HepG2 (cell line): Measurements from ENCODE around the gene TLE5. TPM values are rescaled to one million over a fixed set of nuclear protein-coding genes. Genes with fewer than 3 reads are reported as not detected.
A peak's percentile ranks its signal among the peaks of the same experiment; 100 is the strongest.

Source experiments
- ATAC-seq: fragments of 200-7000 bp; cut with Tn5 transposase; 3 replicates; pipeline ENCODE4 v1.9.1; 2020; ENCODE audit warnings: mild to moderate bottlenecking, moderate library complexity
- BruUV-seq: library from RNA; stranded (reverse); fragments of 400-500 nt; replicated peaks from 2 replicates; lab custom pipeline; 2021; lab: Mats Ljungman, UMichigan
- CTCF ChIA-PET: fragments of 300-600 bp; formaldehyde crosslinking; extraction: SDS; loops from one replicate; lab custom pipeline; 2021; ENCODE audit warnings: low total read pairs, inconsistent platforms, low intra/inter-chr PET ratio; lab: Yijun Ruan, JAX
- POLR2A ChIA-PET: fragments of 350-600 bp; sonication (Branson Sonifier 250); formaldehyde crosslinking; loops from one replicate; lab custom pipeline; 2020; ENCODE audit warnings: antibody characterized with exemption, inconsistent platforms; lab: Yijun Ruan, JAX
- DNase-seq: peaks from one replicate; pipeline ENCODE4 v3.0.0-alpha.2; 2015; ENCODE audit warnings: low spot score
- FAIRE-seq: peaks from 3 replicates; lab custom pipeline; 2011; peaks lifted over from hg19 to GRCh38; lab: Jason Lieb, UNC
- H2AFZ ChIP-seq: one replicate; pipeline ENCODE4 v1.6.1; 2011; ENCODE audit warnings: low read length, inconsistent platforms
- H3K27ac ChIP-seq: fragments of 300-600 bp; 3 replicates; pipeline ENCODE4 v1.8.0; 2011; ENCODE audit warnings: mixed run types, mild to moderate bottlenecking, mixed read lengths, low read length, inconsistent platforms; ENCODE audit not compliant: insufficient read depth; ENCODE audit errors: extremely low read length
- H3K27me3 ChIP-seq, 2 experiments: fragments of 200-600 bp in 1 of 2; 2 replicates in 1 of 2; 3 replicates in 1 of 2; pipeline versions ENCODE4 v1.6.0 to v1.8.0; 2011; ENCODE audit warnings: low read length in 2 of 2, mild to moderate bottlenecking in 2 of 2, moderate library complexity in 2 of 2, inconsistent platforms in 1 of 2; ENCODE audit not compliant: insufficient read depth in 2 of 2, control insufficient read depth in 1 of 2
- H3K36me3 ChIP-seq, 2 experiments: fragments of 200-600 bp in 1 of 2; replicated peaks in 1 of 2; 2 replicates in 1 of 2; 3 replicates in 1 of 2; pipeline versions ENCODE4 v1.5.1 to v1.8.0; 2011; ENCODE audit warnings: low read length in 2 of 2, inconsistent platforms in 1 of 2; ENCODE audit not compliant: insufficient read depth in 2 of 2, control insufficient read depth in 1 of 2
- H3K4me1 ChIP-seq: 2 replicates; pipeline ENCODE4 v1.5.1; 2012; ENCODE audit warnings: low read length, inconsistent platforms; ENCODE audit not compliant: insufficient read depth
- H3K4me2 ChIP-seq: 2 replicates; pipeline ENCODE4 v1.6.0; 2011; ENCODE audit warnings: low read depth, low read length, inconsistent platforms
- H3K4me3 ChIP-seq, 3 experiments: fragments of 200-600 bp in 1 of 3; sonication (generic), shearing (Covaris generic) in 1 of 3; replicated peaks in 1 of 3; 2 replicates each; pipeline ENCODE4 v1.5.1; 2011 to 2016; ENCODE audit warnings: low read length in 3 of 3, inconsistent platforms in 2 of 3, low read depth in 2 of 3, mild to moderate bottlenecking in 2 of 3, control low read depth in 1 of 3, mixed read lengths in 1 of 3; ENCODE audit not compliant: insufficient read depth in 1 of 3
- H3K79me2 ChIP-seq: one replicate; pipeline ENCODE4 v1.6.1; 2011; ENCODE audit warnings: low read length, inconsistent platforms; ENCODE audit not compliant: insufficient read depth
- H3K9ac ChIP-seq: 2 replicates; pipeline ENCODE4 v1.6.0; 2011; ENCODE audit warnings: mild to moderate bottlenecking, low read depth, low read length, inconsistent platforms; ENCODE audit not compliant: insufficient read depth
- H3K9me3 ChIP-seq: 2 replicates; pipeline ENCODE4 v1.5.1; 2012; ENCODE audit warnings: mild to moderate bottlenecking, low read length
- H4K20me1 ChIP-seq: 2 replicates; pipeline ENCODE4 v1.6.0; 2011; ENCODE audit warnings: inconsistent platforms, mild to moderate bottlenecking, low read length, moderate library complexity; ENCODE audit not compliant: insufficient read depth
- CEBPB ChIP-seq: IDR thresholded peaks from 2 replicates; pipeline ENCODE4 v1.6.1; 2011; ENCODE audit warnings: low read depth, low read length, improper control_type of control experiment, borderline replicate concordance
- CHD4 ChIP-seq: fragments of 200-600 bp; sonication (generic); IDR thresholded peaks from 2 replicates; pipeline ENCODE4 v1.7.0; 2017; ENCODE audit warnings: mild to moderate bottlenecking, low read length, borderline replicate concordance
- PAXIP1 ChIP-seq: sonication (generic); formaldehyde crosslinking; conservative IDR thresholded peaks from 2 replicates; pipeline ENCODE4 v1.4.0; 2020; ENCODE audit warnings: mild to moderate bottlenecking, missing genetic modification reagents, moderate library complexity
- PRPF4 ChIP-seq: fragments of 200-400 bp; formaldehyde crosslinking; IDR thresholded peaks from 2 replicates; pipeline ENCODE4 v1.6.1; 2016; ENCODE audit warnings: low read length, low read depth; ENCODE audit not compliant: poor library complexity, severe bottlenecking
- SP5 ChIP-seq: IDR thresholded peaks from 2 replicates; pipeline ENCODE4 v1.6.1; 2016; ENCODE audit warnings: low read depth, borderline replicate concordance
- SUZ12 ChIP-seq: fragments of 150-350 bp; IDR thresholded peaks from 2 replicates; pipeline ENCODE4 v1.6.1; 2014; ENCODE audit warnings: low read depth, low read length
- ZNF629 ChIP-seq: sonication (generic); formaldehyde crosslinking; conservative IDR thresholded peaks from 2 replicates; pipeline ENCODE4 v1.5.0; 2020; ENCODE audit warnings: missing genetic modification reagents
- ZNF879 ChIP-seq: sonication (generic); formaldehyde crosslinking; IDR thresholded peaks from 2 replicates; pipeline ENCODE4 v1.8.1; 2023; ENCODE audit warnings: missing genetic modification reagents
- ZSCAN21 ChIP-seq: sonication (generic); formaldehyde crosslinking; IDR thresholded peaks from 2 replicates; pipeline ENCODE4 v1.8.0; 2022; ENCODE audit warnings: mild to moderate bottlenecking, missing genetic modification reagents, moderate library complexity, borderline replicate concordance
- ZSCAN29 ChIP-seq: sonication (generic); formaldehyde crosslinking; conservative IDR thresholded peaks from 2 replicates; pipeline ENCODE4 v1.4.0; 2020; ENCODE audit warnings: mild to moderate bottlenecking, missing genetic modification reagents
- WGBS: methylation state at CpG from one replicate; pipeline ENCODE4 v1.1.6; 2017; ENCODE audit warnings: low lambda C conversion rate; 5-methylcytosine and 5-hydroxymethylcytosine counted together
- in situ Hi-C: cut with HindIII; loops from 2 replicates; pipeline ENCODE4 v1.10.0; 2017; ENCODE audit warnings: low pct_unique_long_range_greater_than_20kb; ENCODE audit not compliant: extremely low pct_ligation_motif_present
- intact Hi-C: fragments of 100-400 bp; cut with micrococcal nuclease; formaldehyde crosslinking; loops from one replicate; pipeline ENCODE4 v1.10.0; 2022; ENCODE audit not compliant: unreplicated experiment
- polyA plus RNA-seq, 8 experiments: library from polyadenylated mRNA; depleted of rRNA in 3 of 8; stranded (reverse) in 7 of 8; unstranded in 1 of 8; fragments of >200 nt; fragmentation: Illumina TruSeq in 4 of 8; extraction: Trizol in 4 of 8; gene quantifications; 2 replicates each; pipeline versions ENCODE4 v1.2.1 to v1.2.3, GENCODE V29; 2011 to 2016; ENCODE audit warnings: low read depth in 4 of 8, missing spikeins in 1 of 8, mixed read lengths in 1 of 8; ENCODE audit not compliant: insufficient read depth in 1 of 8
- total RNA-seq, 5 experiments: library from RNA; depleted of rRNA; stranded (reverse); fragments of >200 nt; fragmentation: Illumina TruSeq; extraction: Trizol; gene quantifications; 2 replicates each; pipeline ENCODE4 v1.2.3, GENCODE V29; 2016; ENCODE audit warnings: low read depth in 1 of 5

TLE5 gene
- total and polyA plus RNA-seq, 2 of the 13 experiments (the other 11 are each of a cell fraction or from before 2014, with no cell fraction given) = 62.8 to 189 TPM

- Histone ChIP-seq H3K27me3 (no peaks in the 10 kb centered on the region; a peak in 3 of 5 replicates), H3K4me2 (no peak overlapping the region), H3K27ac (no peak overlapping the region), H3K79me2 (no peaks in the 10 kb centered on the region), H2AFZ (no peak overlapping the region), H3K9me3 (no peaks in the 10 kb centered on the region), H3K4me1 (peaks cover 15% of the 10 kb centered on the region), H4K20me1 (no peaks in the 10 kb centered on the region), H3K36me3 (peaks cover 0 to 6% of the 10 kb centered on the region in 2 experiments; a peak in 1 of 5 replicates), H3K4me3 (no peak overlapping the region), H3K9ac (no peak overlapping the region)
- in situ Hi-C loops = no loop called here
- POLR2A ChIA-PET = no interaction called here
- CTCF ChIA-PET = no interaction called here
- no peak for DNase-seq
- no peak for ATAC-seq
- intact Hi-C loops = no loop called here
- no peak for FAIRE-seq
- TF ChIP-seq CEBPB = peak; percentile 66; the same call in 1 of the 2 replicates
- no peak for TF ChIP-seq SP5 (CRISPR knock-in tag)
- WGBS = 48% methylated on average over 3 of the region's 3 CpGs
- BruUV-seq = no TSS peak
Observed at GRCh38 chr19:3049089-3049488, 13.2 kb downstream of the TLE5 start.

GRCh38 chr19:3048190-3048533 is 14.1 kb downstream of the TLE5 start:
- H3K27me3 ChIP-seq = no peaks in the 10 kb centered on the region; a peak in 3 of 5 replicates
- H3K4me2 ChIP-seq = peak overlapping the region; percentile 86

More at GRCh38 chr19:3048190-3048533, 14.1 kb downstream of the TLE5 start:
- TF ChIP-seq PRPF4 = no peak
- TF ChIP-seq ZNF629 = peak; percentile 87
- TF ChIP-seq PAXIP1 (CRISPR knock-in tag) = no peak
- TF ChIP-seq SUZ12 = no peak
- TF ChIP-seq CHD4 = 0 out of 2 replicates have a peak, but pooled peaks have one; percentile 35
- TF ChIP-seq ZSCAN29 (CRISPR knock-in tag) = no peak
- TF ChIP-seq ZNF879 (CRISPR knock-in tag) = no peak
- no peak for TF ChIP-seq ZSCAN21
- peaks cover 15% of the 10 kb centered on the region for H3K4me1 ChIP-seq
- no peak overlapping the region for H3K27ac ChIP-seq
- no peak overlapping the region for H2AFZ ChIP-seq
- no peaks in the 10 kb centered on the region for H3K9me3 ChIP-seq
- intact Hi-C loops = no loop called here
- ChIA-PET CTCF (no interaction called here), POLR2A (no interaction called here)
- BruUV-seq = no TSS peak
- peak overlapping the region in 2 of 3 experiments; percentile 18 to 61; a peak in 1 of 6 replicates for H3K4me3 ChIP-seq
- ATAC-seq = no peak
- FAIRE-seq = no peak
- H4K20me1 ChIP-seq = no peaks in the 10 kb centered on the region
- H3K9ac ChIP-seq = peak overlapping the region; percentile 44; the same call in 1 of the 2 replicates
- no peak for DNase-seq
- 64% methylated on average over 5 of the region's 5 CpGs for WGBS
- in situ Hi-C loops = no loop called here
- H3K36me3 ChIP-seq = 0 out of 5 replicates have a peak, but pooled peaks cover 0 to under 1% of the 10 kb centered on the region in 2 experiments
- H3K79me2 ChIP-seq = no peaks in the 10 kb centered on the region
